LNCaP clone FGC (cell line): ENCODE data around the gene NKX2-3.

Experiments used
- DNase-seq: peaks from one replicate; pipeline ENCODE4 v3.0.0-alpha.2; 2011; ENCODE audit warnings: low read depth
- H3K4me3 ChIP-seq: 2 replicates; pipeline ENCODE4 v1.5.1; 2011; ENCODE audit warnings: mild to moderate bottlenecking, low read depth, low read length, control low read depth
- TF ChIP-seq, protein P1 (sequence below): IDR thresholded peaks from 2 replicates; pipeline ENCODE4 v1.5.1; 2012; ENCODE audit warnings: mild to moderate bottlenecking; ENCODE audit not compliant: control insufficient read depth, insufficient read depth; ENCODE audit errors: extremely low read depth

The NKX2-3 gene

GRCh38 chr10:99558708-99559107, 26.0 kb downstream of the NKX2-3 start:
- TF ChIP-seq, protein P1, sequence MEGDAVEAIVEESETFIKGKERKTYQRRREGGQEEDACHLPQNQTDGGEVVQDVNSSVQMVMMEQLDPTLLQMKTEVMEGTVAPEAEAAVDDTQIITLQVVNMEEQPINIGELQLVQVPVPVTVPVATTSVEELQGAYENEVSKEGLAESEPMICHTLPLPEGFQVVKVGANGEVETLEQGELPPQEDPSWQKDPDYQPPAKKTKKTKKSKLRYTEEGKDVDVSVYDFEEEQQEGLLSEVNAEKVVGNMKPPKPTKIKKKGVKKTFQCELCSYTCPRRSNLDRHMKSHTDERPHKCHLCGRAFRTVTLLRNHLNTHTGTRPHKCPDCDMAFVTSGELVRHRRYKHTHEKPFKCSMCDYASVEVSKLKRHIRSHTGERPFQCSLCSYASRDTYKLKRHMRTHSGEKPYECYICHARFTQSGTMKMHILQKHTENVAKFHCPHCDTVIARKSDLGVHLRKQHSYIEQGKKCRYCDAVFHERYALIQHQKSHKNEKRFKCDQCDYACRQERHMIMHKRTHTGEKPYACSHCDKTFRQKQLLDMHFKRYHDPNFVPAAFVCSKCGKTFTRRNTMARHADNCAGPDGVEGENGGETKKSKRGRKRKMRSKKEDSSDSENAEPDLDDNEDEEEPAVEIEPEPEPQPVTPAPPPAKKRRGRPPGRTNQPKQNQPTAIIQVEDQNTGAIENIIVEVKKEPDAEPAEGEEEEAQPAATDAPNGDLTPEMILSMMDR: no peak
- H3K4me3 ChIP-seq: no peak overlapping the region
- DNase-seq: no peak

DNA sequence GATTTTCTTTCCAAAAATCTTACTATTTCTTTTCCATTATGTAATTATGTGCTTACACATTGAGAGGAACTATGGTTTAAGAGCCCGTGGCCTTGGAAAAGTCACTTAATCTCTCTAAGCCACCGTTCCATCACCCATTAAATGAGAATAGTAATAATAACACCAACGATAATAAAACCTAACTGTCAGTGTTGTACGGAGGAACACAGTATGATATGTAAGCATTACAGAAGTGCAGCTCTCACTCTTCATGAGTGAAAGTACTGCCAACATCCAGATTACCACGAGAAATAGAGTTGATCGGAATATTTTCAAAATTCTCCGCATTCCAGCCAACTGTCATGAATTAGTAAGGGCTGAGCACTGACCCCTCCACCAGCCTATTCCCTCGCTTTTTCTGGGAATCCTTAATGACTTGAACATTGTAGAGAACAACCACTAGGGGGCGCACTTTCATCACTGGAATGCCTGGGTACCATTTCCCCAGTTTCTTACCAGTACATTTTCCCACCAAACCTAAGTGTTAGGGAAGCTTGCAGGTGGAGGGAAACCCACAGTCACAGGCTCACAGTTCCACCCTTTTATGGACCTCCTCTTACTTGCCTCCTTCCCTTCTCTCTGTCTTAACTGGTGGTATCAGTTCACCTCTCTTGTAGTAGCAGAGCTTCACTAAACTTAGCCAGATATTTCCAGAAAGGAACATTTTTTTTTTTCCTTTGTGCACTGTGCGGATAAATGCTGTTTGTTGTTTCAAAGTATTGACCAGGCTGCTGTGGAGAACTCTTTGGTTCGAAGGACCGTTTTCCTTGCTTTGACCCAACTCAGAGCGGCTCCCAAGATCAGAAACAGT, 27.8 kb downstream of the NKX2-3 start:
- TF ChIP-seq, protein P1: peak; percentile 47
- DNase-seq: no peak
- H3K4me3 ChIP-seq: no peak overlapping the region

GRCh38 chr10:99562631-99563030, 29.9 kb downstream of the NKX2-3 start:
- no peak overlapping the region for H3K4me3 ChIP-seq
- no peak for DNase-seq
- TF ChIP-seq, protein P1: no peak

GRCh38 chr10:99564361-99564760, 31.6 kb downstream of the NKX2-3 start:
- H3K4me3 ChIP-seq: no peak overlapping the region
- DNase-seq: no peak
- TF ChIP-seq, protein P1: no peak

DNA sequence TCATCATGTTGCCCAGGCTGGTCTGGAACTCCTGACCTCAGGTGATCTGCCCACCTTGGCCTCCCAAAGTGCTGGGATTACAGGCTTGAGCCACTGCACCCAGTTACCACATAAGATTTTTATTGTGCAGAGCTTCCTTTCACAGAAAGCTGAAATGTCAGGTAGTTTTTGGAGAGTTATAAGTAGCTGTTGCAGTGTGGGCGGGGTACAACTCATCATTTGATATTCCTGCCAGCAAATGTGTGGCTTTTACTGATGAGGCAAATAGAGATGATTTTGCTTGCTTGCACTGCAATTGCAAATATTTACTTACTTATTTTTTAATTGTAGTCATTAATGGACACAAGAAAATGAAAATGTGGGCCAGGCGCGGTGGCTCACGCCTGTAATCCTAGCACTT, 32.4 kb downstream of the NKX2-3 start:
- no peak overlapping the region for H3K4me3 ChIP-seq
- DNase-seq: no peak
- TF ChIP-seq, protein P1: no peak

- no peak overlapping the region for H3K4me3 ChIP-seq
- TF ChIP-seq, protein P1: no peak
- DNase-seq: no peak
Observed at GRCh38 chr10:99569253-99569939, 36.7 kb downstream of the NKX2-3 start.
